Astrocyte (in vitro differentiated cells and primary cell): ENCODE measurements around the gene UVSSA. TPM values are rescaled to one million over a fixed set of nuclear protein-coding genes. Genes with fewer than 3 reads are reported as not detected.

Experiments
- DNase-seq: peaks from one replicate; pipeline ENCODE4 v3.0.0-alpha.2; 2010; ENCODE audit warnings: low read depth
- FAIRE-seq: peaks from 2 replicates; lab custom pipeline; 2011; peaks lifted over from hg19 to GRCh38; lab: Jason Lieb, UNC
- H2AFZ ChIP-seq: 2 replicates; pipeline ENCODE4 v1.6.0; 2012; ENCODE audit warnings: low read depth, low read length, inconsistent platforms
- H3K27ac ChIP-seq: 2 replicates; pipeline ENCODE4 v1.5.1; 2011; ENCODE audit warnings: low read depth, low read length, inconsistent platforms
- H3K27me3 ChIP-seq: 2 replicates; pipeline ENCODE4 v1.6.0; 2011; ENCODE audit warnings: low read length, inconsistent platforms; ENCODE audit not compliant: insufficient read depth
- H3K36me3 ChIP-seq: 2 replicates; pipeline ENCODE4 v1.5.1; 2011; ENCODE audit warnings: low read length, inconsistent platforms; ENCODE audit not compliant: insufficient read depth
- H3K4me1 ChIP-seq: 2 replicates; pipeline ENCODE4 v1.5.1; 2011; ENCODE audit warnings: low read length, inconsistent platforms; ENCODE audit not compliant: insufficient read depth
- H3K4me2 ChIP-seq: 2 replicates; pipeline ENCODE4 v1.6.0; 2012; ENCODE audit warnings: low read length, inconsistent platforms
- H3K4me3 ChIP-seq: 2 replicates; pipeline ENCODE4 v1.5.1; 2011; ENCODE audit warnings: low read depth, mild to moderate bottlenecking, low read length, inconsistent platforms; ENCODE audit not compliant: insufficient read depth
- H3K79me2 ChIP-seq: 2 replicates; pipeline ENCODE4 v1.6.0; 2012; ENCODE audit warnings: mild to moderate bottlenecking, low read length, inconsistent platforms; ENCODE audit not compliant: insufficient read depth
- H3K9ac ChIP-seq: 2 replicates; pipeline ENCODE4 v1.6.0; 2012; ENCODE audit warnings: mild to moderate bottlenecking, low read length, inconsistent platforms
- H3K9me3 ChIP-seq: 2 replicates; pipeline ENCODE4 v1.5.1; 2012; ENCODE audit warnings: low read depth, mild to moderate bottlenecking, low read length, inconsistent platforms; ENCODE audit not compliant: insufficient read depth
- H4K20me1 ChIP-seq: 2 replicates; pipeline ENCODE4 v1.6.0; 2012; ENCODE audit warnings: low read length, inconsistent platforms; ENCODE audit not compliant: insufficient read depth
- H3K27ac Mint-ChIP-seq: one replicate; pipeline ENCODE4 v1.8.0; 2021; ENCODE audit warnings: mild to moderate bottlenecking, mixed read lengths; ENCODE audit not compliant: unreplicated experiment
- H3K27me3 Mint-ChIP-seq: one replicate; pipeline ENCODE4 v1.8.0; 2021; ENCODE audit warnings: low read depth, mixed read lengths; ENCODE audit not compliant: unreplicated experiment
- H3K36me3 Mint-ChIP-seq: one replicate; pipeline ENCODE4 v1.8.0; 2021; ENCODE audit warnings: low read depth, mixed read lengths; ENCODE audit not compliant: unreplicated experiment
- H3K4me1 Mint-ChIP-seq: one replicate; pipeline ENCODE4 v1.8.0; 2021; ENCODE audit warnings: low read depth, mixed read lengths; ENCODE audit not compliant: unreplicated experiment
- H3K4me3 Mint-ChIP-seq: one replicate; pipeline ENCODE4 v1.8.0; 2021; ENCODE audit warnings: mild to moderate bottlenecking, moderate library complexity, mixed read lengths; ENCODE audit not compliant: unreplicated experiment
- H3K9me3 Mint-ChIP-seq: one replicate; pipeline ENCODE4 v1.8.0; 2021; ENCODE audit warnings: mild to moderate bottlenecking, mixed read lengths; ENCODE audit not compliant: unreplicated experiment
- CTCF ChIP-seq: IDR thresholded peaks from 2 replicates; pipeline ENCODE4 v1.5.1; 2011; ENCODE audit warnings: low read depth, mild to moderate bottlenecking, inconsistent platforms, low read length, moderate library complexity; ENCODE audit not compliant: insufficient read depth
- EZH2 ChIP-seq: IDR thresholded peaks from 2 replicates; pipeline ENCODE4 v1.6.1; 2012; ENCODE audit warnings: mild to moderate bottlenecking, low read length, inconsistent platforms; ENCODE audit not compliant: insufficient read depth
- total RNA-seq: library from RNA; stranded (reverse); gene quantifications from 2 replicates; pipeline ENCODE4 v1.2.1, GENCODE V29; 2021

Gene UVSSA
- total RNA-seq, 1 donor from 2014 or later = 14.8 TPM

DNA sequence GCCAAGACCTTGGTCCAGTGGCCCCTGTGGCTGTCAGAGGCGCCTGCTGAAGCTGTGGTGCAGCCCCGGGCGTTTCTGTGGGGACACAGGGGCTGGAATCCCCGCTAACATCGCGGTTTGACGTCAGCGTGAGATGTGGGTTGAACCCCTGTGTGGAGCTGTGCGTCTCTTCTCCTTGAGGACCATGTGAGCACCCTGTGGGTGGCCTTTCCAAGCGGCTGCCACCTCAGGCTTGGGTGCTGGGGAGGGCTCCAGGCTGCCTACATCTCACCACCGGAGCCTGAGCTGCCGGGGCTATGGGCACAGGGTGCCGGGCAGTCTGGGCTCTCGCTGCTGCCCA lies 27.7 kb downstream of the UVSSA start:
- Histone ChIP-seq H3K4me2 (no peak overlapping the region), H3K79me2 (no peaks in the 10 kb centered on the region), H3K36me3 (no peaks in the 10 kb centered on the region), H3K27me3 (no peaks in the 10 kb centered on the region), H4K20me1 (no peaks in the 10 kb centered on the region), H3K4me3 (no peak overlapping the region), H3K9ac (no peak overlapping the region), H3K27ac (no peak overlapping the region), H2AFZ (no peak overlapping the region), H3K4me1 (no peaks in the 10 kb centered on the region), H3K9me3 (no peaks in the 10 kb centered on the region)
- Mint-ChIP-seq H3K9me3 (peaks cover 5% of the 10 kb centered on the region), H3K36me3 (peaks cover 25% of the 10 kb centered on the region), H3K27ac (no peak overlapping the region), H3K4me1 (no peaks in the 10 kb centered on the region), H3K4me3 (no peak overlapping the region), H3K27me3 (no peaks in the 10 kb centered on the region)
- TF ChIP-seq EZH2 = no peak
- no peak for TF ChIP-seq CTCF
- DNase-seq (no peak), FAIRE-seq (no peak)

DNA sequence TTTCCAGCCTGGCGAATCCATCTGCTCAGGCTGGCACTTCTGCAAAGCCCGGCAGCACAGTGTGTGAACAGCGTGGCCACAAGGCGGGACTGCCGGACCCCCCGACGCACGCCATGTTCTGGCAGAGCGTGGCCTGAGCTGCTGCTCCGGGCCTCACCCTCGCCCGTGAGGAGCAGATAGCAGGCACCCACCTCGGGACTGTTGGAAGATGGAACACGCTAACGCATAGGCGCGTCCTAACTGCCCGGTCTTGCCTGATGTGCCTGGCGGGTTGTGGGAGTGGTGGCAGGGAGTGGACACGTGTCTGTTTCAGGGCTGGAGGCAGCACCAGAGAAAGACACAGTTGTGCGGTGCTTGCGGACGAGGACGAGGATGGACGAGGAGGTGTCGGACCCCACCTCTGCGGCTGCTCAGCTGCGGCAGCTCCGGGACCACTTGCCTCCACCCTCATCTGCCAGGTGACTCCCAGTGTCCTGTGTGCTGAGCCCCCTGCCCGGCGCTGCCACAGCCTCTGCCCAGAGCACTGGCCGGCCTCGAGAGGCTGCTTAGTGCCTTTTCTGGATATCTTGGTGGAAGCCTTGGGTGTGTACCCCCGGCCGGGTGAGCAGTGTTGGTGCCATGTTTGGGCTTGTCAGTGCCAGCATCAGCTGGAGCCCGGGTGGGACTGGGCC lies 28.2 kb downstream of the UVSSA start:
- no peak overlapping the region for H3K4me3 Mint-ChIP-seq
- Histone ChIP-seq H2AFZ (no peak overlapping the region), H3K79me2 (no peaks in the 10 kb centered on the region), H3K4me3 (no peak overlapping the region), H3K4me1 (no peaks in the 10 kb centered on the region), H3K4me2 (no peak overlapping the region), H3K27ac (no peak overlapping the region), H4K20me1 (no peaks in the 10 kb centered on the region), H3K9me3 (no peaks in the 10 kb centered on the region), H3K36me3 (no peaks in the 10 kb centered on the region), H3K9ac (no peak overlapping the region), H3K27me3 (no peaks in the 10 kb centered on the region)
- no peaks in the 10 kb centered on the region for H3K4me1 Mint-ChIP-seq
- DNase-seq (no peak), FAIRE-seq (no peak)
- H3K9me3 Mint-ChIP-seq = peaks cover 5% of the 10 kb centered on the region
- H3K36me3 Mint-ChIP-seq = peaks cover 25% of the 10 kb centered on the region
- no peak for TF ChIP-seq EZH2
- TF ChIP-seq CTCF = no peak
- no peak overlapping the region for H3K27ac Mint-ChIP-seq
- H3K27me3 Mint-ChIP-seq = no peaks in the 10 kb centered on the region

- Mint-ChIP-seq H3K9me3 (peaks cover 5% of the 10 kb centered on the region), H3K36me3 (peaks cover 25% of the 10 kb centered on the region), H3K4me3 (no peak overlapping the region)
These were observed 28.8 kb downstream of the UVSSA start for GRCh38 chr4:1375761-1376322.

More at GRCh38 chr4:1375761-1376322, 28.8 kb downstream of the UVSSA start:
- H3K27ac Mint-ChIP-seq = no peak overlapping the region
- no peak overlapping the region for H2AFZ ChIP-seq
- no peak for FAIRE-seq
- no peaks in the 10 kb centered on the region for H3K27me3 ChIP-seq
- no peak for TF ChIP-seq CTCF
- no peak for TF ChIP-seq EZH2
- H3K4me3 ChIP-seq = no peak overlapping the region
- no peaks in the 10 kb centered on the region for H3K4me1 ChIP-seq
- H3K9ac ChIP-seq = no peak overlapping the region
- H3K79me2 ChIP-seq = no peaks in the 10 kb centered on the region
- H4K20me1 ChIP-seq = no peaks in the 10 kb centered on the region
- no peaks in the 10 kb centered on the region for H3K27me3 Mint-ChIP-seq
- DNase-seq = no peak
- H3K4me1 Mint-ChIP-seq = no peaks in the 10 kb centered on the region
- H3K4me2 ChIP-seq = no peak overlapping the region
- H3K36me3 ChIP-seq = no peaks in the 10 kb centered on the region
- no peaks in the 10 kb centered on the region for H3K9me3 ChIP-seq
- H3K27ac ChIP-seq = no peak overlapping the region
